Omental fat pad (tissue), 4 donors: ENCODE results near the gene ACACB. TPM values are rescaled to one million over a fixed set of nuclear protein-coding genes. Genes with fewer than 3 reads are reported as not detected.

Experiments
- ATAC-seq: fragments of 150-250 bp; one replicate; pipeline ENCODE4 v1.9.1; 2016; ENCODE audit warnings: mild to moderate bottlenecking, moderate library complexity; ENCODE audit not compliant: low FRiP score
- DNase-seq: peaks from one replicate; pipeline ENCODE4 v3.0.0-alpha.2; 2019; ENCODE audit warnings: low spot score
- total RNA-seq, 4 donors: library from RNA; depleted of rRNA; stranded (reverse); fragments of >200 nt; gene quantifications; one replicate each; pipeline ENCODE4 v1.1.0, GENCODE V29; 2016
- TF ChIP-seq, protein P1 (sequence below), 3 donors: fragments of 450-650 bp; IDR thresholded peaks; one replicate each; pipeline ENCODE4 v1.5.1; 2016 to 2017; ENCODE audit warnings: antibody characterized with exemption in 3 of 3, mild to moderate bottlenecking in 3 of 3, moderate library complexity in 2 of 3

The ACACB gene
- total RNA-seq, 4 donors from 2014 or later, result 727 to 1,594 (median 1,364) TPM

- TF ChIP-seq, protein P1, sequence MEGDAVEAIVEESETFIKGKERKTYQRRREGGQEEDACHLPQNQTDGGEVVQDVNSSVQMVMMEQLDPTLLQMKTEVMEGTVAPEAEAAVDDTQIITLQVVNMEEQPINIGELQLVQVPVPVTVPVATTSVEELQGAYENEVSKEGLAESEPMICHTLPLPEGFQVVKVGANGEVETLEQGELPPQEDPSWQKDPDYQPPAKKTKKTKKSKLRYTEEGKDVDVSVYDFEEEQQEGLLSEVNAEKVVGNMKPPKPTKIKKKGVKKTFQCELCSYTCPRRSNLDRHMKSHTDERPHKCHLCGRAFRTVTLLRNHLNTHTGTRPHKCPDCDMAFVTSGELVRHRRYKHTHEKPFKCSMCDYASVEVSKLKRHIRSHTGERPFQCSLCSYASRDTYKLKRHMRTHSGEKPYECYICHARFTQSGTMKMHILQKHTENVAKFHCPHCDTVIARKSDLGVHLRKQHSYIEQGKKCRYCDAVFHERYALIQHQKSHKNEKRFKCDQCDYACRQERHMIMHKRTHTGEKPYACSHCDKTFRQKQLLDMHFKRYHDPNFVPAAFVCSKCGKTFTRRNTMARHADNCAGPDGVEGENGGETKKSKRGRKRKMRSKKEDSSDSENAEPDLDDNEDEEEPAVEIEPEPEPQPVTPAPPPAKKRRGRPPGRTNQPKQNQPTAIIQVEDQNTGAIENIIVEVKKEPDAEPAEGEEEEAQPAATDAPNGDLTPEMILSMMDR (IDR thresholded peaks at IDR 0.05), result no peak
Observed at GRCh38 chr12:109299849-109300248, 183.5 kb downstream of the ACACB start.

GRCh38 chr12:109301643-109302168, 185.3 kb downstream of the ACACB start:
- ATAC-seq (no peak), DNase-seq (no peak)
- TF ChIP-seq, protein P1 (IDR thresholded peaks at IDR 0.05), result no peak

More at GRCh38 chr12:109299849-109300248, 183.5 kb downstream of the ACACB start:
- DNase-seq (no peak), ATAC-seq (no peak)

- TF ChIP-seq, protein P1 (IDR thresholded peaks at IDR 0.05), result no peak
- no peak for ATAC-seq
- no peak for DNase-seq
Observed at GRCh38 chr12:109302358-109302757, 186.0 kb downstream of the ACACB start.

GRCh38 chr12:109302770-109303169, 186.4 kb downstream of the ACACB start:
- no peak for DNase-seq
- ATAC-seq, result no peak
- TF ChIP-seq, protein P1 (IDR thresholded peaks at IDR 0.05), result no peak

GRCh38 chr12:109304485-109304884, 188.1 kb downstream of the ACACB start:
- DNase-seq (no peak), ATAC-seq (no peak)
- TF ChIP-seq, protein P1 (IDR thresholded peaks at IDR 0.05), result no peak

DNA sequence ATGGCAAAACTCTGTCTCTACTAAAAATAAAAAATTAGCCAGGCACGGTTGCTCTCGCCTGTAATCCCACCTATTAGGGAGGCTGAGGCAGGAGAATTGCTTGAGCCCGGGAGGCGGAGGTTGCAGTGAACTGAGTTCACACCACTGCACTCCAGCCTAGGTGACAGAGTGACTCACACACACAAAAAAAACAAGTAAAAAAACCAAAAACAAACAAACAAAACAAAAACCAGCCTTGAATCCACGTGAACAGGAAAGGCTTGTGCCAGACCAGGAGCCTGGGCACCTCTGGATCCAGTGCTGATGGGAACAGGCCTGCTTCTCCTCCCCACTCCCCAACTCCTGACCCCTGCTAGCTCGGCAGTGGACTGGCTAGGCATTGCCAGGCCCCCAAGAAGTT, 189.2 kb downstream of the ACACB start:
- DNase-seq (no peak), ATAC-seq (no peak)
- TF ChIP-seq, protein P1 (IDR thresholded peaks at IDR 0.05), result no peak

GRCh38 chr12:109307051-109307450, 190.7 kb downstream of the ACACB start:
- ATAC-seq (no peak), DNase-seq (no peak)
- TF ChIP-seq, protein P1 (IDR thresholded peaks at IDR 0.05), result no peak
